ENCODE data around the gene CLDN16. TPM values are rescaled to one million over a fixed set of nuclear protein-coding genes. Genes with fewer than 3 reads are reported as not detected.

Gene CLDN16
- total RNA-seq, 1 experiment from 2014 or later = not detected

- TF ChIP-seq ZNF512 (CRISPR knock-in tag; IDR thresholded peaks at IDR 0.05; ENCODE audit: borderline replicate concordance) (no peak), NR2C2 (CRISPR knock-in tag; IDR thresholded peaks at IDR 0.05) (no peak), RORB (CRISPR knock-in tag; IDR thresholded peaks at IDR 0.05) (no peak), ZNF263 (CRISPR knock-in tag; IDR thresholded peaks at IDR 0.05; ENCODE audit: low read depth) (no peak), ZNF423 (CRISPR knock-in tag; IDR thresholded peaks at IDR 0.05) (no peak), KAT7 (CRISPR knock-in tag; IDR thresholded peaks at IDR 0.05; ENCODE audit: borderline replicate concordance) (no peak), FOXP4 (CRISPR knock-in tag; IDR thresholded peaks at IDR 0.05) (no peak), FOXJ3 (CRISPR knock-in tag; IDR thresholded peaks at IDR 0.05; ENCODE audit: borderline replicate concordance) (no peak), ETV6 (CRISPR knock-in tag; IDR thresholded peaks at IDR 0.05) (no peak)
- TF ChIP-seq, protein P1, sequence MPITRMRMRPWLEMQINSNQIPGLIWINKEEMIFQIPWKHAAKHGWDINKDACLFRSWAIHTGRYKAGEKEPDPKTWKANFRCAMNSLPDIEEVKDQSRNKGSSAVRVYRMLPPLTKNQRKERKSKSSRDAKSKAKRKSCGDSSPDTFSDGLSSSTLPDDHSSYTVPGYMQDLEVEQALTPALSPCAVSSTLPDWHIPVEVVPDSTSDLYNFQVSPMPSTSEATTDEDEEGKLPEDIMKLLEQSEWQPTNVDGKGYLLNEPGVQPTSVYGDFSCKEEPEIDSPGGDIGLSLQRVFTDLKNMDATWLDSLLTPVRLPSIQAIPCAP (CRISPR knock-in tag; IDR thresholded peaks at IDR 0.05) = no peak
- H3K27me3 Mint-ChIP-seq (ENCODE audit: low read depth) = no peaks in the 10 kb centered on the region
- ChIA-PET POLR2A (no interaction called here), CTCF (interaction anchor here (1.3 to 1.9 kb wide), 2 partner anchors 22 to 40 kb away, joined by 3 to 7 read pairs; partner anchors contain the start of gene CLDN1)
- H3K27ac Mint-ChIP-seq = peak overlapping the region; percentile 40
- DNase-seq (ENCODE audit: low spot score) (peak; percentile 30), ATAC-seq (peak; percentile 66)
- H3K4me1 Mint-ChIP-seq = peaks cover 44% of the 10 kb centered on the region
- H3K9me3 Mint-ChIP-seq = peaks cover 11% of the 10 kb centered on the region
- H3K4me3 Mint-ChIP-seq = peak overlapping the region; percentile 1; the same call in 1 of the 2 replicates
- H3K36me3 Mint-ChIP-seq = peaks cover 2% of the 10 kb centered on the region; the same call in 1 of the 2 replicates
Measured at GRCh38 chr3:190362258-190362657, 25.7 kb upstream of the CLDN16 start.

- DNase-seq (ENCODE audit: low spot score) (no peak), ATAC-seq (no peak)
- ChIA-PET CTCF (interaction anchor here (0.8 kb wide), 1 partner anchor 44 kb away, joined by 3 read pairs; the partner anchor contains the start of gene CLDN1), POLR2A (interaction anchor here (0.6 kb wide), 1 partner anchor 1775 kb away, joined by 3 read pairs; no protein-coding TSS in a partner anchor)
- Mint-ChIP-seq H3K36me3 (peaks cover 2% of the 10 kb centered on the region; the same call in 1 of the 2 replicates), H3K9me3 (peaks cover 11% of the 10 kb centered on the region), H3K27me3 (ENCODE audit: low read depth) (no peaks in the 10 kb centered on the region), H3K4me3 (no peak overlapping the region), H3K4me1 (peaks cover 35% of the 10 kb centered on the region), H3K27ac (no peak overlapping the region)
- TF ChIP-seq SMAD4 (CRISPR knock-in tag; IDR thresholded peaks at IDR 0.05) (no peak), ZBTB21 (CRISPR knock-in tag; IDR thresholded peaks at IDR 0.05; ENCODE audit: borderline replicate concordance) (no peak), JAZF1 (CRISPR knock-in tag; IDR thresholded peaks at IDR 0.05) (no peak), NFE2L1 (CRISPR knock-in tag; IDR thresholded peaks at IDR 0.05) (no peak)
Measured at GRCh38 chr3:190366133-190366532, 21.8 kb upstream of the CLDN16 start.

DNA sequence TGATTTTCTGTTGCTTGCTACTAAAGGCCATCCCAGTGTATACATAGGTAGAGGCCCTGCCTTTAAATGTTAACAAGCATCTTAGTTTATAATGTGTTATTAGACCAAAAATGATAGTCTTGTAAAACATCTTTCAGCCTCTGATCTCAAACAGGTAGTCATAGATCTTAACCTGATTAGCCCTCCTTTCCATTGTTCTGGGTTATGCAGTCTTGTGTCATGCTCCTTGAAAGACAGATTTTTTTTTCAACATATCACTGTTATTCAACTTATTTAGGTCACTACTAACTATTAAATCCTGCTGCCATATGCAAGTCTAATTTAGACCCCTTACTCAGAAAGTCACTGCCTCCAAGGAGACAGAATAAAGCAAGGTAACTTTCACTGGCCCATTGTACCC, 19.1 kb upstream of the CLDN16 start:
- no peak for ATAC-seq
- Mint-ChIP-seq H3K36me3 (no peaks in the 10 kb centered on the region), H3K4me1 (peaks cover 14% of the 10 kb centered on the region), H3K27ac (no peak overlapping the region), H3K9me3 (peaks cover 8% of the 10 kb centered on the region; the same call in 1 of the 2 replicates), H3K27me3 (ENCODE audit: low read depth) (no peaks in the 10 kb centered on the region), H3K4me3 (no peak overlapping the region)
- no peak for DNase-seq (ENCODE audit: low spot score)
- ChIA-PET CTCF (no interaction called here), POLR2A (no interaction called here)
- TF ChIP-seq SMAD4 (CRISPR knock-in tag; IDR thresholded peaks at IDR 0.05) (no peak), MYBL2 (CRISPR knock-in tag; IDR thresholded peaks at IDR 0.05) (no peak), NFE2L1 (CRISPR knock-in tag; IDR thresholded peaks at IDR 0.05) (no peak), ZNF671 (CRISPR knock-in tag; IDR thresholded peaks at IDR 0.05) (no peak), ZNF219 (CRISPR knock-in tag; IDR thresholded peaks at IDR 0.05; ENCODE audit: borderline replicate concordance) (no peak), ZNF396 (CRISPR knock-in tag; IDR thresholded peaks at IDR 0.05; ENCODE audit: borderline replicate concordance) (no peak), TCF7 (CRISPR knock-in tag; IDR thresholded peaks at IDR 0.05; ENCODE audit: low read depth) (no peak), OVOL2 (CRISPR knock-in tag; IDR thresholded peaks at IDR 0.05; ENCODE audit: borderline replicate concordance) (no peak), CREM (CRISPR knock-in tag; IDR thresholded peaks at IDR 0.05) (no peak), PRRX2 (CRISPR knock-in tag; IDR thresholded peaks at IDR 0.05) (no peak), TEAD1 (CRISPR knock-in tag; IDR thresholded peaks at IDR 0.05) (no peak), ELF4 (CRISPR knock-in tag; IDR thresholded peaks at IDR 0.05; ENCODE audit: low read depth) (no peak)
- TF ChIP-seq, protein P2, sequence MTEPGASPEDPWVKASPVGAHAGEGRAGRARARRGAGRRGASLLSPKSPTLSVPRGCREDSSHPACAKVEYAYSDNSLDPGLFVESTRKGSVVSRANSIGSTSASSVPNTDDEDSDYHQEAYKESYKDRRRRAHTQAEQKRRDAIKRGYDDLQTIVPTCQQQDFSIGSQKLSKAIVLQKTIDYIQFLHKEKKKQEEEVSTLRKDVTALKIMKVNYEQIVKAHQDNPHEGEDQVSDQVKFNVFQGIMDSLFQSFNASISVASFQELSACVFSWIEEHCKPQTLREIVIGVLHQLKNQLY (CRISPR knock-in tag; IDR thresholded peaks at IDR 0.05) = no peak
- TF ChIP-seq, protein P3, sequence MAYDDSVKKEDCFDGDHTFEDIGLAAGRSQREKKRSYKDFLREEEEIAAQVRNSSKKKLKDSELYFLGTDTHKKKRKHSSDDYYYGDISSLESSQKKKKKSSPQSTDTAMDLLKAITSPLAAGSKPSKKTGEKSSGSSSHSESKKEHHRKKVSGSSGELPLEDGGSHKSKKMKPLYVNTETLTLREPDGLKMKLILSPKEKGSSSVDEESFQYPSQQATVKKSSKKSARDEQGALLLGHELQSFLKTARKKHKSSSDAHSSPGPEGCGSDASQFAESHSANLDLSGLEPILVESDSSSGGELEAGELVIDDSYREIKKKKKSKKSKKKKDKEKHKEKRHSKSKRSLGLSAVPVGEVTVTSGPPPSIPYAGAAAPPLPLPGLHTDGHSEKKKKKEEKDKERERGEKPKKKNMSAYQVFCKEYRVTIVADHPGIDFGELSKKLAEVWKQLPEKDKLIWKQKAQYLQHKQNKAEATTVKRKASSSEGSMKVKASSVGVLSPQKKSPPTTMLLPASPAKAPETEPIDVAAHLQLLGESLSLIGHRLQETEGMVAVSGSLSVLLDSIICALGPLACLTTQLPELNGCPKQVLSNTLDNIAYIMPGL (CRISPR knock-in tag; IDR thresholded peaks at IDR 0.05) = no peak

Data from WTC11 (cell line).